ENCODE measurements around the gene MPL. TPM values are rescaled to one million over a fixed set of nuclear protein-coding genes. Genes with fewer than 3 reads are reported as not detected.

The MPL gene
- total RNA-seq, 1 donor: not detected

DNA sequence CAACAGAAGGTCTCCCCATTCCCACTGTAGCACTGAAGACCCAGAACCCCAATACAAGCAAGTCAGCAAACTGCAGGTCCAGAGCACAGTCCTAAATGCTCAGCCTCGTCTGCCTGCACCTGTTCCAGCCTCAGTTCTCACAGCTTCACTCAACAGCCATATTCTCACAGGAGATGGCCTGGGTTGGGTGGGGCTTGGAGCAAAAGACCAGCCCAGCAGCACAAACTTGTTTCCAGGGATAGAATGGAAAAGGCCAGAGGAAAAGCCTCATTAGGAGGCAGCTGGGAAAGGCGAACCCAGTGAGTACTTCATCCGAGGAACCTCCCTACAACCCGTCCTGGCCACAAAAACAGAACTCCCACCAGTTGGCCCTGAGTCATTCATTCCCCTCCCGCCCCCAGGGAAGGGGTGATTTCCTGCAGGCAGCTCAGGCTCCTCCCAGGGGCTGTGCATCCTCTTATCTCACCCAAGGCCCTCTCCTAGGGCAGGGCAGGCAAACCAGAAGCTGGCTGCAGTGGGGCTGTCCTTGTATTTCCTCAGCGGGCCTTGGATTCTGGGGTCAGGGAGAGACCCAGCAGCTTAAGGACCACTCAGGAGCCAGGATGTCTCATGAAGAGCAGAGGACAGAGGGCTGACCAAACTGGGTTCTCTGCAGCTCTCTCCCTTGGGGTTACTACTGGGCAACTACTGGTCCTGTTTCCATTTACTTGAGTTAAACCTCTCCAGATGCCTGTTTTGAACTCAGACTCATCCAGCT lies 7.4 kb upstream of the MPL start:
- Histone ChIP-seq H3K4me1 (ENCODE audit: insufficient read depth, low read length) (peaks cover 14% of the 10 kb centered on the region), H3K4me3 (ENCODE audit: insufficient read depth, low read length) (no peak overlapping the region), H3K4me2 (ENCODE audit: insufficient read depth, low read length) (peak overlapping the region; percentile 39), H3K79me2 (ENCODE audit: insufficient read depth, low read length) (no peaks in the 10 kb centered on the region), H2AFZ (ENCODE audit: low read length) (peak overlapping the region; percentile 89), H3K9me3 (ENCODE audit: low read depth, low read length) (no peaks in the 10 kb centered on the region), H3K27ac (ENCODE audit: low read depth, low read length) (peak overlapping the region; percentile 48), H3K36me3 (ENCODE audit: insufficient read depth, low read length) (no peaks in the 10 kb centered on the region), H4K20me1 (ENCODE audit: insufficient read depth, low read length) (no peaks in the 10 kb centered on the region), H3K27me3 (ENCODE audit: insufficient read depth, low read length) (no peaks in the 10 kb centered on the region)
- DNase-seq (ENCODE audit: insufficient read length, low spot score, missing footprints): peak; percentile 98
- TF ChIP-seq, protein P1, sequence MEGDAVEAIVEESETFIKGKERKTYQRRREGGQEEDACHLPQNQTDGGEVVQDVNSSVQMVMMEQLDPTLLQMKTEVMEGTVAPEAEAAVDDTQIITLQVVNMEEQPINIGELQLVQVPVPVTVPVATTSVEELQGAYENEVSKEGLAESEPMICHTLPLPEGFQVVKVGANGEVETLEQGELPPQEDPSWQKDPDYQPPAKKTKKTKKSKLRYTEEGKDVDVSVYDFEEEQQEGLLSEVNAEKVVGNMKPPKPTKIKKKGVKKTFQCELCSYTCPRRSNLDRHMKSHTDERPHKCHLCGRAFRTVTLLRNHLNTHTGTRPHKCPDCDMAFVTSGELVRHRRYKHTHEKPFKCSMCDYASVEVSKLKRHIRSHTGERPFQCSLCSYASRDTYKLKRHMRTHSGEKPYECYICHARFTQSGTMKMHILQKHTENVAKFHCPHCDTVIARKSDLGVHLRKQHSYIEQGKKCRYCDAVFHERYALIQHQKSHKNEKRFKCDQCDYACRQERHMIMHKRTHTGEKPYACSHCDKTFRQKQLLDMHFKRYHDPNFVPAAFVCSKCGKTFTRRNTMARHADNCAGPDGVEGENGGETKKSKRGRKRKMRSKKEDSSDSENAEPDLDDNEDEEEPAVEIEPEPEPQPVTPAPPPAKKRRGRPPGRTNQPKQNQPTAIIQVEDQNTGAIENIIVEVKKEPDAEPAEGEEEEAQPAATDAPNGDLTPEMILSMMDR (IDR thresholded peaks at IDR 0.05; ENCODE audit: extremely low read depth, low read depth, low read length): no peak

DNA sequence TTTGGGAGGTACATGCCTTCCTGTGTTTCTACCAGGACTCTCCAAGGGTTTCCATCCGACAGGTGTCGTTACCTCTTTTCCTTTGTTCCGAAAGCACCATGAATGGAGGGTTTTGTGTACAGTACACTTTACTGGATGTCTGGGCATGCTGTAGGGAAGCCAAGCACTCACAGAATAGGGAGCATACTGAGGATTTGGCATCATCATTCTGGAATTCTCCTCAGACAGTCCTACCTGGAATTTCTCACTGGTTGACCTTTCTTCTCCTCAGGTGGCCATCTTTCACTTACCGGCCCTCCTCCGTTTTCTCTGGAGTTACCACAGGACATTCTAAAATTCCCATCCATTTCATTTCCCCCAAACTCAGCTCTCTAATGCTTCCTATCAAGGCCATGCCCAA lies 5.9 kb upstream of the MPL start:
- no peak for DNase-seq (ENCODE audit: insufficient read length, low spot score, missing footprints)
- Histone ChIP-seq H3K4me1 (ENCODE audit: insufficient read depth, low read length) (peaks cover 14% of the 10 kb centered on the region), H3K4me2 (ENCODE audit: insufficient read depth, low read length) (no peak overlapping the region), H3K36me3 (ENCODE audit: insufficient read depth, low read length) (no peaks in the 10 kb centered on the region), H3K27me3 (ENCODE audit: insufficient read depth, low read length) (no peaks in the 10 kb centered on the region), H3K4me3 (ENCODE audit: insufficient read depth, low read length) (no peak overlapping the region), H3K79me2 (ENCODE audit: insufficient read depth, low read length) (no peaks in the 10 kb centered on the region), H4K20me1 (ENCODE audit: insufficient read depth, low read length) (no peaks in the 10 kb centered on the region), H3K9me3 (ENCODE audit: low read depth, low read length) (no peaks in the 10 kb centered on the region), H3K27ac (ENCODE audit: low read depth, low read length) (no peak overlapping the region), H2AFZ (ENCODE audit: low read length) (no peak overlapping the region)
- TF ChIP-seq, protein P1 (IDR thresholded peaks at IDR 0.05; ENCODE audit: extremely low read depth, low read depth, low read length): no peak

GRCh38 chr1:43334453-43335205 lies 3.0 kb upstream of the MPL start:
- H3K27ac ChIP-seq (ENCODE audit: low read depth, low read length): no peak overlapping the region
- no peak for DNase-seq (ENCODE audit: insufficient read length, low spot score, missing footprints)
- no peaks in the 10 kb centered on the region for H3K9me3 ChIP-seq (ENCODE audit: low read depth, low read length)
- peaks cover 7% of the 10 kb centered on the region for H3K27me3 ChIP-seq (ENCODE audit: insufficient read depth, low read length)
- no peaks in the 10 kb centered on the region for H3K36me3 ChIP-seq (ENCODE audit: insufficient read depth, low read length)
- H4K20me1 ChIP-seq (ENCODE audit: insufficient read depth, low read length): no peaks in the 10 kb centered on the region
- H3K79me2 ChIP-seq (ENCODE audit: insufficient read depth, low read length): no peaks in the 10 kb centered on the region
- no peak overlapping the region for H3K4me3 ChIP-seq (ENCODE audit: insufficient read depth, low read length)
- H2AFZ ChIP-seq (ENCODE audit: low read length): no peak overlapping the region
- TF ChIP-seq, protein P1 (IDR thresholded peaks at IDR 0.05; ENCODE audit: extremely low read depth, low read depth, low read length): no peak
- H3K4me1 ChIP-seq (ENCODE audit: insufficient read depth, low read length): peaks cover 13% of the 10 kb centered on the region
- H3K4me2 ChIP-seq (ENCODE audit: insufficient read depth, low read length): no peak overlapping the region

DNA sequence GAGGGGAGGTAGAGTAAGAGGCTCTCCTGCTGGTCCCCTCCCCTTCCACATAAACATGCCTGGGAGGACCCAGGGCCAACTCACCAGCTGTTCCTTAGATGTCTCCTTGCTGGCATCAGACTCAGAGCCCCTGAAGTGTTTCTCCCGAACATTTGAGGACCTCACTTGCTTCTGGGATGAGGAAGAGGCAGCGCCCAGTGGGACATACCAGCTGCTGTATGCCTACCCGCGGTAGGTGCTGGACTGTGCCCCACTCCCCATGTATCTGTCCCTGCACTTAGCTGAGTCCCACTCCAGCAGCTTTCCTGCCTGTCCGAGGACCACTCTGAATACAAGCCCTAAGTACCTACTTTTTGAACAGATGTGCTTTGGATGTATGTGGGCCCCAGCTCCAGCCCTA lies 383 bp downstream of the MPL start:
- no peak overlapping the region for H3K27ac ChIP-seq (ENCODE audit: low read depth, low read length)
- peaks cover 18% of the 10 kb centered on the region for H3K27me3 ChIP-seq (ENCODE audit: insufficient read depth, low read length)
- H3K4me2 ChIP-seq (ENCODE audit: insufficient read depth, low read length): no peak overlapping the region
- no peaks in the 10 kb centered on the region for H4K20me1 ChIP-seq (ENCODE audit: insufficient read depth, low read length)
- H3K9me3 ChIP-seq (ENCODE audit: low read depth, low read length): no peaks in the 10 kb centered on the region
- H3K4me1 ChIP-seq (ENCODE audit: insufficient read depth, low read length): no peaks in the 10 kb centered on the region
- TF ChIP-seq, protein P1 (IDR thresholded peaks at IDR 0.05; ENCODE audit: extremely low read depth, low read depth, low read length): no peak
- no peaks in the 10 kb centered on the region for H3K79me2 ChIP-seq (ENCODE audit: insufficient read depth, low read length)
- H3K4me3 ChIP-seq (ENCODE audit: insufficient read depth, low read length): no peak overlapping the region
- H3K36me3 ChIP-seq (ENCODE audit: insufficient read depth, low read length): no peaks in the 10 kb centered on the region
- no peak for DNase-seq (ENCODE audit: insufficient read length, low spot score, missing footprints)
- H2AFZ ChIP-seq (ENCODE audit: low read length): no peak overlapping the region
